Measurements from ENCODE around the gene MAPK8IP1. TPM values are rescaled to one million over a fixed set of nuclear protein-coding genes. Genes with fewer than 3 reads are reported as not detected.

The MAPK8IP1 gene
- total and polyA plus RNA-seq, 2 donors (not counting 1 experiment from before 2014, with no cell fraction given) = 2.1 to 4.0 TPM

DNA sequence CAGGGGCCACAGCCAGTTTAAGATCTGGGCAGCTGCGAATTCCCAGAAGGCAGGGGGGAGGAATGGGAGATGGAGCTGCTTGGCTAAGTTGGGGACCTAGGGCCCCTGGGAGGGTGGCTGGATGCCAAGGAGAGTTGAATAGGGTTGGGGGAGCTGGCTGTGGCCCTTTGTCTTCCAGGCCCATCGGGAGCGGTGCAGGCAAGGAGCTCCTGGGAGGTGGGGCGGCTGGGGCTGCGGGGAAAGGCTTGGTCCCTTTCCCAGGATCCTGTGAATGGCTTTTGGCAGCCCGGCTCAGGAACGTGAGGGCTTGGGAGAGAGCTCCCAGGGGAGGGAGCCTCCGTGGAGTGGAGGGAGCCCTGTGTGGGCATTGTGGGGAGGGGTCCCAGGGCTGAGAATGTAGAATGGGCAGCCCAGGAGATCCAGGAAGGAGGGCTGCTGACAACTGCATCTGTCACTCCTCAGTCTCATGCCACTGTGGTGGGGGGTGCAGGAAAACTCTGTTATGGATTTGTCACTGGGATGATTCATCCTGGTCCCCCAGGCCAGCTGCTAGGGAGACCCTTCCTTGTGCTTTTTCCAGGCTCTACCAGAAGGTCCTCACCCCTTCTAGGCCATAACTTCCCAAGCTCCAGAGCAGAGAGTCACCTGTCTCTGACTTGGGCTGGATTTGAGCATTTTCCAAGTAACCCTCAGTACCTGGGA, 15.6 kb downstream of the MAPK8IP1 start:
- no peaks in the 10 kb centered on the region for H4K20me1 ChIP-seq (ENCODE audit: control insufficient read depth, insufficient read depth, low read length, poor library complexity, severe bottlenecking)
- H2AFZ ChIP-seq (ENCODE audit: insufficient read depth, low read depth, low read length, poor library complexity, severe bottlenecking) = no peak overlapping the region

DNA sequence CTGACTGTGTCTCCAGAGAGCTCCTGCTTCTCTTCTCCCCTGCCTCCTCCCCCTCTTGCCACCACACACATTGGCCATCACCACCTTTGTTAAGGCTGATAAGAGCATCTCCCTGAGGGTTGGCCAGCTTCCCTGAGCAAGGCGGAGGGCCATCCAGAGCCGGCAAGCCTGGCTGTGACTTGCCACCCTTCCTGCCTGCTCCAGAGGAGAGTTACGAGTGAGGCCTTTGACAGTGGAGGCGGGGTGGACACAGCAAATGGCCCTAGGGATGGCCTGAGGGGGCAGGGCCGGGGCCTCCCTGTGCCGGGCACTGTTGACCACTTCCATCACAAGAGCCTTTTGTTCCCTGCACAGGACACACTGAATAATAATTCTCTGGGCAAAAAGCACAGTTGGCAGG, 16.2 kb downstream of the MAPK8IP1 start:
- Mint-ChIP-seq H3K27ac (no peak overlapping the region), H3K4me1 (peaks cover 20% of the 10 kb centered on the region), H3K4me3 (peak overlapping the region; percentile 81), H3K27me3 (peaks cover 10% of the 10 kb centered on the region), H3K9me3 (ENCODE audit: insufficient read depth) (no peaks in the 10 kb centered on the region)
- intact Hi-C loops (cut with micrococcal nuclease) = no loop called here
- Histone ChIP-seq H3K4me2 (replicated peaks; ENCODE audit: low read depth, low read length, poor library complexity, severe bottlenecking) (no peak overlapping the region), H3K4me3 (ENCODE audit: control extremely low read depth in 1 of 5, extremely low read depth in 1 of 5, insufficient read depth in 1 of 5, low read depth in 2 of 5, low read length in 4 of 5) (no peak overlapping the region), H4K20me1 (ENCODE audit: control insufficient read depth, insufficient read depth, low read length, poor library complexity, severe bottlenecking) (no peaks in the 10 kb centered on the region), H3K79me2 (ENCODE audit: control insufficient read depth, insufficient read depth, low read length) (no peaks in the 10 kb centered on the region), H3K4me1 (ENCODE audit: control insufficient read depth in 2 of 2, insufficient read depth in 2 of 2, low read length in 2 of 2) (peaks cover 12 to 28% of the 10 kb centered on the region in 2 donors), H3K36me3 (replicated peaks in 1 of 2; ENCODE audit: control extremely low read depth in 1 of 2, control insufficient read depth in 1 of 2, extremely low read depth in 1 of 2, insufficient read depth in 2 of 2, low read length in 1 of 2) (no peaks in the 10 kb centered on the region), H2AFZ (ENCODE audit: insufficient read depth, low read depth, low read length, poor library complexity, severe bottlenecking) (no peak overlapping the region), H3K9ac (ENCODE audit: low read length) (no peak overlapping the region), H3K9me3 (ENCODE audit: control extremely low read depth in 1 of 3, control insufficient read depth in 2 of 3, insufficient read depth in 1 of 3, low read length in 2 of 3) (peaks cover 0 to 8% (median 0%) of the 10 kb centered on the region in 3 donors), H3K27me3 (replicated peaks in 1 of 4; ENCODE audit: control extremely low read depth in 1 of 4, control insufficient read depth in 3 of 4, insufficient read depth in 4 of 4, low read length in 3 of 4) (peaks cover 0 to 34% (median 15%) of the 10 kb centered on the region in 4 experiments), H3K27ac (ENCODE audit: low read length in 2 of 2) (no peak overlapping the region)
- 94% methylated on average over 6 of the region's 6 CpGs for whole genome bisulfite sequencing (ENCODE audit: insufficient coverage)
- ChIA-PET POLR2A (no interaction called here), CTCF (interaction anchor here (1.6 kb wide), 1 partner anchor 105 kb away, joined by 4 read pairs; no protein-coding TSS in a partner anchor)
- ATAC-seq (ENCODE audit: low read depth) = no peak
- no peak for DNase-seq
- TF ChIP-seq EZH2 (IDR thresholded peaks at IDR 0.05; ENCODE audit: borderline replicate concordance, insufficient read depth, low read depth, low read length, poor library complexity, severe bottlenecking) = no peak
- TF ChIP-seq, protein P1, sequence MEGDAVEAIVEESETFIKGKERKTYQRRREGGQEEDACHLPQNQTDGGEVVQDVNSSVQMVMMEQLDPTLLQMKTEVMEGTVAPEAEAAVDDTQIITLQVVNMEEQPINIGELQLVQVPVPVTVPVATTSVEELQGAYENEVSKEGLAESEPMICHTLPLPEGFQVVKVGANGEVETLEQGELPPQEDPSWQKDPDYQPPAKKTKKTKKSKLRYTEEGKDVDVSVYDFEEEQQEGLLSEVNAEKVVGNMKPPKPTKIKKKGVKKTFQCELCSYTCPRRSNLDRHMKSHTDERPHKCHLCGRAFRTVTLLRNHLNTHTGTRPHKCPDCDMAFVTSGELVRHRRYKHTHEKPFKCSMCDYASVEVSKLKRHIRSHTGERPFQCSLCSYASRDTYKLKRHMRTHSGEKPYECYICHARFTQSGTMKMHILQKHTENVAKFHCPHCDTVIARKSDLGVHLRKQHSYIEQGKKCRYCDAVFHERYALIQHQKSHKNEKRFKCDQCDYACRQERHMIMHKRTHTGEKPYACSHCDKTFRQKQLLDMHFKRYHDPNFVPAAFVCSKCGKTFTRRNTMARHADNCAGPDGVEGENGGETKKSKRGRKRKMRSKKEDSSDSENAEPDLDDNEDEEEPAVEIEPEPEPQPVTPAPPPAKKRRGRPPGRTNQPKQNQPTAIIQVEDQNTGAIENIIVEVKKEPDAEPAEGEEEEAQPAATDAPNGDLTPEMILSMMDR (IDR thresholded peaks at IDR 0.05) = no peak

More for the DNA sequence above, 15.6 kb downstream of the MAPK8IP1 start:
- no peak overlapping the region for H3K27ac ChIP-seq (ENCODE audit: low read length in 2 of 2)
- intact Hi-C loops (cut with micrococcal nuclease) = no loop called here
- POLR2A ChIA-PET = no interaction called here
- peaks cover 0 to 39% (median 18%) of the 10 kb centered on the region in 4 experiments for H3K27me3 ChIP-seq (replicated peaks in 1 of 4; ENCODE audit: control extremely low read depth in 1 of 4, control insufficient read depth in 3 of 4, insufficient read depth in 4 of 4, low read length in 3 of 4)
- no peaks in the 10 kb centered on the region for H3K9me3 Mint-ChIP-seq (ENCODE audit: insufficient read depth)
- WGBS (ENCODE audit: insufficient coverage) = 73% methylated on average over 8 of the region's 8 CpGs
- H3K9me3 ChIP-seq (ENCODE audit: control extremely low read depth in 1 of 3, control insufficient read depth in 2 of 3, insufficient read depth in 1 of 3, low read length in 2 of 3) = peaks cover 0 to 12% (median 0%) of the 10 kb centered on the region in 3 donors
- no peak for DNase-seq
- no peaks in the 10 kb centered on the region for H3K36me3 ChIP-seq (replicated peaks in 1 of 2; ENCODE audit: control extremely low read depth in 1 of 2, control insufficient read depth in 1 of 2, extremely low read depth in 1 of 2, insufficient read depth in 2 of 2, low read length in 1 of 2)
- no peak overlapping the region for H3K4me3 ChIP-seq (ENCODE audit: control extremely low read depth in 1 of 5, extremely low read depth in 1 of 5, insufficient read depth in 1 of 5, low read depth in 2 of 5, low read length in 4 of 5)
- CTCF ChIA-PET = interaction anchor here (1.6 kb wide), 1 partner anchor 106 kb away, joined by 4 read pairs; no protein-coding TSS in a partner anchor
- peak overlapping the region; percentile 93 for H3K4me2 ChIP-seq (replicated peaks; ENCODE audit: low read depth, low read length, poor library complexity, severe bottlenecking)
- H3K27ac Mint-ChIP-seq = no peak overlapping the region
- no peak for TF ChIP-seq EZH2 (IDR thresholded peaks at IDR 0.05; ENCODE audit: borderline replicate concordance, insufficient read depth, low read depth, low read length, poor library complexity, severe bottlenecking)
- TF ChIP-seq, protein P1 (IDR thresholded peaks at IDR 0.05) = no peak
- peaks cover 15% of the 10 kb centered on the region for H3K4me1 Mint-ChIP-seq
- H3K9ac ChIP-seq (ENCODE audit: low read length) = no peak overlapping the region
- H3K79me2 ChIP-seq (ENCODE audit: control insufficient read depth, insufficient read depth, low read length) = no peaks in the 10 kb centered on the region
- peaks cover 13% of the 10 kb centered on the region for H3K27me3 Mint-ChIP-seq
- H3K4me3 Mint-ChIP-seq = peak overlapping the region; percentile 81
- no peak for ATAC-seq (ENCODE audit: low read depth)
- H3K4me1 ChIP-seq (ENCODE audit: control insufficient read depth in 2 of 2, insufficient read depth in 2 of 2, low read length in 2 of 2) = peaks cover 12 to 23% of the 10 kb centered on the region in 2 donors

All from B cell (primary cell).